T-helper 17 cell (primary cell): ENCODE data around the gene MED22. TPM values are rescaled to one million over a fixed set of nuclear protein-coding genes. Genes with fewer than 3 reads are reported as not detected.
A peak's percentile ranks its signal among the peaks of the same experiment; 100 is the strongest.
"Not testable (repeated sequence)": the region's sequence is repeated elsewhere in the genome, so short reads cannot be mapped to it uniquely, and the experiment has no call there.

ENCODE experiments used
- ATAC-seq: fragments of 150-1000 bp; cut with Tn5 transposase; 2 replicates; pipeline ENCODE4 v1.10.0; 2021; ENCODE audit warnings: mild to moderate bottlenecking, moderate library complexity
- DNase-seq, 3 donors: peaks; one replicate each; pipeline versions ENCODE4 v3.0.0 to v3.0.0-alpha.2; 2020 to 2021
- H3K9me3 ChIP-seq: one replicate; pipeline ENCODE4 v1.7.0; 2013; ENCODE audit warnings: low read length, mild to moderate bottlenecking; ENCODE audit not compliant: control insufficient read depth, poor library complexity, severe bottlenecking
- H3K27ac Mint-ChIP-seq: one replicate; pipeline ENCODE4 v1.8.0; 2022; ENCODE audit warnings: mild to moderate bottlenecking, moderate library complexity, mixed read lengths
- H3K27me3 Mint-ChIP-seq: one replicate; pipeline ENCODE4 v1.8.0; 2022; ENCODE audit warnings: mixed read lengths
- H3K36me3 Mint-ChIP-seq: one replicate; pipeline ENCODE4 v1.8.0; 2022; ENCODE audit warnings: low read depth, mixed read lengths
- H3K4me1 Mint-ChIP-seq: one replicate; pipeline ENCODE4 v1.8.0; 2022; ENCODE audit warnings: mild to moderate bottlenecking, mixed read lengths
- H3K4me3 Mint-ChIP-seq: one replicate; pipeline ENCODE4 v1.8.0; 2022; ENCODE audit warnings: mild to moderate bottlenecking, moderate library complexity, mixed read lengths
- total RNA-seq, 4 donors: library from RNA in 2 of 4; stranded (reverse) in 2 of 4; gene quantifications; one replicate each; pipeline ENCODE4 v1.2.3 and lab custom pipeline; 2022 to 2026

MED22 gene
- total RNA-seq, 2 donors from 2014 or later, result 23.4 to 23.6 TPM

- H3K27ac Mint-ChIP-seq, result no peak overlapping the region
- no peak for DNase-seq
- ATAC-seq, result no peak
- H3K9me3 ChIP-seq, result no peaks in the 10 kb centered on the region
- H3K4me3 Mint-ChIP-seq, result no peak overlapping the region
- H3K27me3 Mint-ChIP-seq, result peaks cover 6% of the 10 kb centered on the region
- H3K4me1 Mint-ChIP-seq, result peaks cover 2% of the 10 kb centered on the region
- no peaks in the 10 kb centered on the region for H3K36me3 Mint-ChIP-seq
Observed at GRCh38 chr9:133384736-133385321, 36.9 kb upstream of the MED22 start.

DNA sequence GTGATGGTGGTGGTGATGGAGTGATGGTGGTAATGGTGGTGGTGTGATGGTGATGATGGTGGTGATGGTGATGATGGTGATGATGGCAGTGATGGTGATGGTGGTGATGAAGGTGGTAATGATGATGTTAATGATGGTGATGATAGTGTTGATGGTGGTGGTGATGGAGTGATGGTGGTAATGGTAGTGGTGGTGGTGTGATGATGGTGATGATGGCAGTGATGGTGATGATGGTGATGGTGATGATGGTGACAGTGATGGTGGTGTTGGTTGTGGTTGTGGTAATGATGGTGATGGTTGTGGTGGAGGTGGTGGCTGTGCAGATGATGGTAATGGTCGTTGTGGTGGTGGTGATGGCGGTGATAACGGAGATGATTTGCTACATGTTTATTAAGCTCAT lies 35.5 kb upstream of the MED22 start:
- Mint-ChIP-seq H3K4me3 (no peak overlapping the region), H3K27ac (no peak overlapping the region), H3K4me1 (no peaks in the 10 kb centered on the region), H3K27me3 (no peaks in the 10 kb centered on the region), H3K36me3 (no peaks in the 10 kb centered on the region)
- ATAC-seq (no peak), DNase-seq (no peak)
- no peaks in the 10 kb centered on the region for H3K9me3 ChIP-seq

- ATAC-seq, result no peak
- Mint-ChIP-seq H3K4me3 (no peak overlapping the region), H3K27ac (no peak overlapping the region), H3K27me3 (no peaks in the 10 kb centered on the region), H3K4me1 (no peaks in the 10 kb centered on the region), H3K36me3 (no peaks in the 10 kb centered on the region)
- H3K9me3 ChIP-seq, result no peaks in the 10 kb centered on the region
- no peak for DNase-seq
Observed at GRCh38 chr9:133382507-133383141, 34.7 kb upstream of the MED22 start.

DNA sequence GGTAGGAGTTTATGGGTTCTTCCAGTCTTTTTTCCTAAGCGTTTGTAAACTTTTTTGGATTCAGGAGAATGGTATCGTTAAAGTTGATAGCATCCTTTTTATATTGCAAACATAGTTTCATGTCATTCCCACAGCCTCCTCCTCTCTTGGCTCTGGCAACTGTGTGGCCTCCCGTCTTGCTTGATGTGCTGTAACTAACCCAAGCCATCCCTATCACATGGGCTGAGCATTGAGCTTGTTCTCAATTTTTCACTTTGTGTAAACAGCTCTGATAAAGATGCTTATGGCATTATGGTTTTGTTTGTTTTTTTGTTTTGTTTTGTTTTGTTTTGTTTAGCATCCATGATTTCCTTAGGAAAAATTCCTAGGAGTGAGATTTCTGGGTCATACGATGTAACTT lies 32.8 kb upstream of the MED22 start:
- ATAC-seq (no peak), DNase-seq (no peak)
- no peak overlapping the region for H3K4me3 Mint-ChIP-seq
- H3K9me3 ChIP-seq, result no peaks in the 10 kb centered on the region
- no peaks in the 10 kb centered on the region for H3K27me3 Mint-ChIP-seq
- no peaks in the 10 kb centered on the region for H3K4me1 Mint-ChIP-seq
- H3K27ac Mint-ChIP-seq, result no peak overlapping the region
- H3K36me3 Mint-ChIP-seq, result no peaks in the 10 kb centered on the region

DNA sequence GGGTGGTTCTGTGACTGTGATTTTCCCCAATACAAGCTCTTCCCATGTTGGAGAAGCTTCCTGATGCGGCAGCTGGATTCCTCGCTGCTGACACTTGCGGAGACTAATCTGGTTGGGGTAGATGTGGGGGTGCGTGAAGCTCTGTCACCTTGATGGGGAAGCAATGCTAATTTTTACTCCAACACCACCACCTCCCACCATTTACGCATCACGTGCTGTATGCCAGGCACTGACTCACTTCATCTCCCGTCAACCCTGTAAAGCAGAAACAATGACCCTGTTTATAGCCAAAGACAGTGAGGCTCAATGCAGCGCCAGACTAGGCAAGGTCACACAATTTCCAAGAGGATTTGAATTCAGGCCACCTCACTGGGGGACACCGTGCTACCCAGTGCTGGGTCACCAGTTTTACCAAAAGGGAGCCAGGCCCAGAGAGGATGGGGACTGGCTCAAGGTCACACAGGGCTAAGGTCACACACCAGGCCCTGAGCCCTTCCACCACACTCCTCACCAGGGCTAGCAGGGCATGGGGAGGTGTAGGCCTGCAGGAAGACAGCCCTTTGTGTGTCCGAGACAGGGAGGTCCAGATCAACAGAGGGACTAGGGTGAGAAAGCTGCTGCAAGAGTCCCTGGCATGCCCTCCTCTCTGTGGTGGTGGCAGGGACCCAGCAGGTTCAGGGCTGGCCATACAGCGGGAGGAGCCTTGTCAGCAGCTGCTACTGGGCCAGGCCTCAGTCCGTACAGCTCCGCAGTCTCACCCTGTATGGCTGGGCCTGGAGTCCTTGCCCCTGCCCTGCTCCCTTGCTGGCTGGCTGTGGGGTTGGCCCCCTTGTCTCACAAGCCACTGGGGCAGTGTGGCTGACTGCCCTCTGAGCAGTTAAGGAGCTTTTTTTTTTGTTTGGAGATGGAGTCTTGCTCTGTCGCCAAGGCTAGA lies 31.5 kb upstream of the MED22 start:
- peaks cover 4% of the 10 kb centered on the region for H3K36me3 Mint-ChIP-seq
- ATAC-seq, result no peak
- peaks cover 8% of the 10 kb centered on the region for H3K4me1 Mint-ChIP-seq
- no peak for DNase-seq
- no peaks in the 10 kb centered on the region for H3K9me3 ChIP-seq
- no peak overlapping the region for H3K4me3 Mint-ChIP-seq
- no peaks in the 10 kb centered on the region for H3K27me3 Mint-ChIP-seq
- H3K27ac Mint-ChIP-seq, result no peak overlapping the region

DNA sequence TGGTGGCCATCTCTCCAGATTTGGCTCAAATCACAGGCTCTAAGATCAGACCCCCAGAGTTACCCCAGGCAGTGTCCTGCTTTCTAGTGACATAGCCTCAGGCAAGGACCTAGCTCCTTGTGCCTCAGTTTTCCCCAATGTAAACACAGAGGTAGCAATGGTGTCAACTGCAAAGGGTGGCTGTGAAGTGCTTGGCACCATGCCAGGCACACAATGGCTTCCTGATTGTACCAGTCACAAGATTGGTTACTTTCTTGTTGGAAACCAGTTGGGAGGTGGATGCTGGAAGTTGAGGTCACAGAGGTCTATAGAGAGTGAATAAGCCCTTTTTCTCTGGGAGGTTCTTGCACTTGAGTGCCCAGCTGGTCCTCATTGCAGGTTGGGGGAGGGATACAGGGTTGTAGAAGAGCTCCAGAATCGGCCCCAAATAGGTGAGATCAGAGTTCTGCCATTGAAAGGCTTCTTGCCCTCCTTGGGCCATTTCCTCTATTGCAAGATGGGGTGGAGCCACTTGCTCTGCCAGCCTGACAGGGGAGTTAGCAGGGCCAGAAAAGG lies 30.6 kb upstream of the MED22 start:
- no peak overlapping the region for H3K4me3 Mint-ChIP-seq
- DNase-seq (no peak), ATAC-seq (no peak)
- H3K36me3 Mint-ChIP-seq, result peaks cover 4% of the 10 kb centered on the region
- no peaks in the 10 kb centered on the region for H3K27me3 Mint-ChIP-seq
- H3K27ac Mint-ChIP-seq, result no peak overlapping the region
- H3K9me3 ChIP-seq, result no peaks in the 10 kb centered on the region
- H3K4me1 Mint-ChIP-seq, result peaks cover 8% of the 10 kb centered on the region

- Mint-ChIP-seq H3K4me3 (no peak overlapping the region), H3K36me3 (peaks cover 4% of the 10 kb centered on the region), H3K27ac (no peak overlapping the region), H3K27me3 (no peaks in the 10 kb centered on the region), H3K4me1 (peaks cover 11% of the 10 kb centered on the region)
- H3K9me3 ChIP-seq, result no peaks in the 10 kb centered on the region
- DNase-seq, result no peak
- no peak for ATAC-seq
Observed at GRCh38 chr9:133377721-133378216, 29.8 kb upstream of the MED22 start.

DNA sequence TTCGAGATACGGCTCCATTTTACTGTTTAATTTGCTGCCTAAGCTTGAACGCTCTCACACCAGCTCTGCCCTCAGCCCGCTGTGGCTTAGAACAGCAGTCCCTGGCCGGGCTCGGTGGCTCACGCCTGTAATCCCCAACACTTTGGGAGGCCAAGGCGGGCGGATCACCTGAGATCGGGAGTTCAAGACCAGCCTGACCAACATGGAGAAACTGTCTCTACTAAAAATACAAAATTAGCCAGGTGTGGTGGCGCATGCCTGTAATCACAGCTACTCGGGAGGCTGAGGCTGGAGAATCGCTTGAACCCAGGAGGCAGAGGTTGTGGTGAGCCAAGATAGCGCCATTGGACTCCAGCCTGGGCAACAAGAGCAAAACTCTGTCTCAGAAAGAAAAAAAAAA lies 29.3 kb upstream of the MED22 start:
- H3K9me3 ChIP-seq, H3K36me3 Mint-ChIP-seq, ATAC-seq, DNase-seq, H3K27ac Mint-ChIP-seq, H3K27me3 Mint-ChIP-seq: not testable (repeated sequence)
- H3K4me3 Mint-ChIP-seq, result peak overlapping the region; percentile 75
- peaks cover 16% of the 10 kb centered on the region for H3K4me1 Mint-ChIP-seq

DNA sequence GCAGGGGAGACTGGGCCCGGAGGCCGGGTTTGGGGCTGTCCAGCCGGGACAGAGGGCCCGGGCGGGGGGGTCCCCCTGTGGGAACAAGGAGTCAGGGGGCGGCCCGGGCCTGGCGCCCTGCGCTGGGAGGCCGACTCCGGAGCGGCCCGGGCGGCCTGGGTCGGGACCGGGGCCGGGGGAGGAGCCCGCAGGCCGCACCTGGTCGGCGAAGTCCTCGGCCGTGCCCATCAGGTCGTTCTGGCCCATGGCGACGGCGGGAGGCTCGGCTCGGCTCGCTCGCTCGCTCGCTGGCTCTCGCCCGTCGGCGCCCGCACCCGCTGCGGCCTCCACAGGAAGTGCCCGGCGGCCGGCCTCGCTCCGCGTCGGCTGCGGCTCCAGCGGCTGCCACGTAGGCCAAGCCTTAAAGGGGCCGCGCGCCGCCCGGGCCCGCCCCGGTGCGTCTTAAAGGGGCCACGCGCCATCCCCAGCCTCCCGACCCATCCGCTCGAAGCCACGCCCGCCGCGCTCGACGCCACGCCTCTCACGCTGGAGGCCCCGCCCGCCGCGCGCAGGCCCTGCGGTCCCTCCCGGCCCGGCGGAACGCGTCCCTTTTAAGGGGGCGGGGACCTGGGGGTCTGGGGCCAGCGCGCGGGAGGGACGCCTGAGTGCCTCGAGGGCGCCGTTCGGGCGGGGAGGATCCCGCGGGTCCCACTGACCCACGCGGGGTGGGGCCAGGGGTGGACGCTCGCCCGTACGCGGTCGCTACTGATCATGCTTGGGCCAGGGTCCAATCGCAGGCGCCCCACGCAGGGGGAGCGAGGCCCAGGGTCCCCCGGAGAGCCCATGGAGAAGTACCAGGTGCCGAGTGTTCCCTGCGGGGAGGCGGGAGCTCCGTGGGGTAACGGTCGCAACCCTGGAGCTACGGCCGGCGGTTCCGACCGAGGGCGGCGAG lies 28.1 kb upstream of the MED22 start, which contains the start of the genes STKLD1 and SURF4:
TSS of gene STKLD1 (plus strand) at position 643 of the 931 bp plus-strand sequence. CDS start at position 751, 108 bp downstream.
TSS of gene SURF4 (minus strand) at position 337 of the 931 bp plus-strand sequence. CDS start at position 246, 91 bp downstream.
- Mint-ChIP-seq H3K36me3 (peaks cover 4% of the 10 kb centered on the region), H3K4me3 (peak within 1 kb of the TSS; percentile 93), H3K4me1 (peaks cover 29% of the 10 kb centered on the region), H3K27me3 (no peaks in the 10 kb centered on the region), H3K27ac (peak within 1 kb of the TSS; percentile 98)
- DNase-seq, result peak; percentile 91 to 93 (median 92)
- no peaks in the 10 kb centered on the region for H3K9me3 ChIP-seq
- peak; percentile 84 for ATAC-seq

DNA sequence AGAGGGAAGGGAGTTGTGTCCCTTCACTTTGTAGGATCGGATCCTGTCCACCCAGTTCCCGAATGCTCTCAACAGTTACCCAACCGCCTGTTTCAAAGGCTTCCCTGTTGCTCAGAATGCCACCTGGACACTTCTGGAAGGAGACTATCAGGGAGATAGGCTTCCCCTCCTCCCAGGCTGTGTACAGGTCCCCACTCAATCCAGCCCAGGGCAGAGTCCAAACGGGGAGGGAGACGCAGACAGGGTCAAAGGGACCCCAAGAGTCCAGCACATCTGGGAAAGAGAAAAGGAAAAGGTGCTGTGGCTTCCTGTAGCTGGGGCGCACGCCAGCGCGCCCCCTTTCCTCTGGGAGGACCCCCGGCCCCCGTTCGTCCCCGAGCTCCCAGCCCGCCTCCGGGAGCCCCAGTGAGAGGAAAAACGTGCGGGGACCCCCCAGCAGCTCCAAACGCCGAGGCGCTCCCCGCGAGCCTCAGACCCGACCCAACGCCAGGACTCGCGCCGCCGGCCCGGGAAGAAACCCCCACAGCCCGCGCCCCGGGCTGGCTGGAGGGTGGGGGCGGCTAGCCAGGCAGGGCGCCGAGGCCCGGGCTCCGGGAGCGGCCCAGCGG lies 27.3 kb upstream of the MED22 start:
- Mint-ChIP-seq H3K4me1 (peaks cover 37% of the 10 kb centered on the region), H3K27ac (peak overlapping the region; percentile 98), H3K27me3 (no peaks in the 10 kb centered on the region), H3K4me3 (peak overlapping the region; percentile 93), H3K36me3 (peaks cover 4% of the 10 kb centered on the region)
- ATAC-seq (no peak), DNase-seq (no peak)
- no peaks in the 10 kb centered on the region for H3K9me3 ChIP-seq

DNA sequence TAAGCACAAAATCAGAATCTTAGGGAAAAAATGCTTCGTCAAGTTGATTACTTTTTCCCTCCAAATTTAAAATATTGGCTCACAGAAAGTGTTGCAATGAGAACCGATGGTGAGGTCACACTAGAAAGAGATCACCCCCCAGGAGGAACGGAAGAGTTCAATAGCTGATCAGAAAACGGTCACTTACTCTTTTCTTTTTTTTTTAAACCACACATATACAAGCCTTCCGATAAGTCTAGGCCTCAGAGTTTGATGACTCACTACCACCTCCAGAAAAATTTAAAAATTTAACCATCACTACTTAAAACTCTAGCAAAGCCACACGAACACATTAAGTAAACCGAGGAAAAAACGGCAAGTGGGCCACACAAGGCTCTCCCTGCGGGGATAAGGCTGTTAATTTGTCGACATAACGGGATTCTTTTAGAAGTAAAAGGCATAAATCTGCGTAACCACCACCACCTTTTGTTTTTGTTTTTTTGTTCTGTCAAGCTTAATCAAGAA lies 26.7 kb upstream of the MED22 start:
- no peaks in the 10 kb centered on the region for H3K9me3 ChIP-seq
- DNase-seq (no peak), ATAC-seq (no peak)
- H3K27ac Mint-ChIP-seq, result peak overlapping the region; percentile 98
- H3K27me3 Mint-ChIP-seq, result no peaks in the 10 kb centered on the region
- peaks cover 42% of the 10 kb centered on the region for H3K4me1 Mint-ChIP-seq
- H3K4me3 Mint-ChIP-seq, result peak overlapping the region; percentile 93
- peaks cover 4% of the 10 kb centered on the region for H3K36me3 Mint-ChIP-seq

- ATAC-seq (no peak), DNase-seq (no peak)
- Mint-ChIP-seq H3K4me3 (peak overlapping the region; percentile 56), H3K36me3 (peaks cover 4% of the 10 kb centered on the region), H3K27me3 (no peaks in the 10 kb centered on the region), H3K4me1 (peaks cover 61% of the 10 kb centered on the region), H3K27ac (peak overlapping the region; percentile 98)
- H3K9me3 ChIP-seq, result no peaks in the 10 kb centered on the region
Observed at GRCh38 chr9:133372144-133372543, 24.2 kb upstream of the MED22 start.
